Measurements from ENCODE around the gene PDZD7.
A peak's percentile ranks its signal among the peaks of the same experiment; 100 is the strongest.

Gene PDZD7

GRCh38 chr10:101060951-101061623 lies 30.2 kb upstream of the PDZD7 start:
- DNase-seq = peak; percentile 89

- peak; percentile 94 for DNase-seq
These were observed 29.4 kb upstream of the PDZD7 start for GRCh38 chr10:101060036-101060950.

GRCh38 chr10:101056365-101057151 lies 25.6 kb upstream of the PDZD7 start:
- DNase-seq = no peak

GRCh38 chr10:101055411-101055810 lies 24.5 kb upstream of the PDZD7 start:
- no peak for DNase-seq

GRCh38 chr10:101054876-101055275 lies 23.9 kb upstream of the PDZD7 start:
- no peak for DNase-seq

GRCh38 chr10:101054351-101054750 lies 23.4 kb upstream of the PDZD7 start:
- no peak for DNase-seq

GRCh38 chr10:101053516-101053915 lies 22.6 kb upstream of the PDZD7 start:
- DNase-seq = no peak

- peak; percentile 53 for DNase-seq
These were observed 21.4 kb upstream of the PDZD7 start for GRCh38 chr10:101052285-101052684.

- peak; percentile 39 for DNase-seq
These were observed 19.5 kb upstream of the PDZD7 start for GRCh38 chr10:101050208-101051069.

GRCh38 chr10:101047961-101048892 lies 17.3 kb upstream of the PDZD7 start:
- no peak for DNase-seq

- no peak for DNase-seq
These were observed 16.3 kb upstream of the PDZD7 start for GRCh38 chr10:101047268-101047667.

- DNase-seq = no peak
These were observed 15.7 kb upstream of the PDZD7 start for GRCh38 chr10:101046332-101047238.

- no peak for DNase-seq
These were observed 13.2 kb upstream of the PDZD7 start for GRCh38 chr10:101044117-101044516.

- peak; percentile 37 for DNase-seq
These were observed 12.4 kb upstream of the PDZD7 start for GRCh38 chr10:101043363-101043707.

- peak; percentile 97 for DNase-seq
These were observed 11.9 kb upstream of the PDZD7 start for GRCh38 chr10:101042667-101043362.

GRCh38 chr10:101042118-101042517 lies 11.2 kb upstream of the PDZD7 start:
- no peak for DNase-seq

GRCh38 chr10:101041252-101041761 lies 10.4 kb upstream of the PDZD7 start:
- DNase-seq = peak; percentile 81

- DNase-seq = no peak
These were observed 9.9 kb upstream of the PDZD7 start for GRCh38 chr10:101040851-101041250.

- DNase-seq = no peak
These were observed 9.1 kb upstream of the PDZD7 start for GRCh38 chr10:101040061-101040460.
